Measurements from ENCODE around the gene KYNU.

DNA sequence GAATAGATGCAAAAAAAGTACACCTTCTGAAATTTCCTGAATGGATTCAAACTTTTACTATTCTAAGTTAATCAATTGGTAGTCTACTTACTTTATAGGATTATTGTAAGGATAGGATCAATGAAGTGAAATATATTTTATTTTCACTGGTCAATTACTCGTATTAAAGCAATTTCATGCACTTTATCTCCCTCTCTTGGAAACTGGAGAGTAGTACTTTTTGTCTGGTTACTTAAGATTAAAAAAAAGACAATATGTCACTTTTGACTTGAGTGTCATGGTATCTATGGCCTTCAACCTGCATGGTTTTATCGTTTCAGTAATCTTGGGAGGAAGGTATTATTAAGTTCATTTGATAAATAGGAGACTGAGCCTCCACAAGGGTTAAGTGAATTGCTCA is 1.0 kb upstream of the KYNU start:
- no peak for TF ChIP-seq POLR2A (IDR thresholded peaks at IDR 0.05; ENCODE audit: low read length)
- TF ChIP-seq GATA1 (IDR thresholded peaks at IDR 0.05; ENCODE audit: low read depth, low read length) = no peak
